A673 (cell line): Measurements from ENCODE around the gene PMAIP1. TPM values are rescaled to one million over a fixed set of nuclear protein-coding genes. Genes with fewer than 3 reads are reported as not detected.

Experiments used
- BruUV-seq: library from RNA; stranded (reverse); fragments of 400-500 nt; replicated peaks from 2 replicates; lab custom pipeline; 2021; lab: Mats Ljungman, UMichigan
- CTCF ChIA-PET: fragments of 300-600 bp; sonication (Branson Sonifier 250); formaldehyde crosslinking; loops from one replicate; lab custom pipeline; 2022; ENCODE audit warnings: antibody characterized with exemption; lab: Charles Lee
- POLR2A ChIA-PET: fragments of 300-600 bp; sonication (Branson Sonifier 250); formaldehyde crosslinking; loops from one replicate; lab custom pipeline; 2022; ENCODE audit warnings: antibody characterized with exemption; ENCODE audit not compliant: low non-redundant PET; lab: Charles Lee
- DNase-seq: peaks from one replicate; pipeline ENCODE4 v3.0.0-alpha.2; 2015; ENCODE audit warnings: low spot score
- H3K27ac ChIP-seq: fragments of 200-600 bp; sonication (generic); 2 replicates; pipeline ENCODE4 v1.5.1; 2016; ENCODE audit warnings: mixed run types, low read depth, mild to moderate bottlenecking, mixed read lengths, antibody characterized with exemption, low read length; ENCODE audit not compliant: poor library complexity, severe bottlenecking
- H3K27me3 ChIP-seq: fragments of 200-600 bp; sonication (generic); replicated peaks from 2 replicates; pipeline ENCODE4 v1.6.1; 2017; ENCODE audit warnings: mixed run types, low read depth, mild to moderate bottlenecking, mixed read lengths, antibody characterized with exemption, low read length; ENCODE audit not compliant: insufficient read depth, poor library complexity
- H3K36me3 ChIP-seq: fragments of 200-600 bp; sonication (generic); 2 replicates; pipeline ENCODE4 v1.6.1; 2016; ENCODE audit warnings: mixed run types, mild to moderate bottlenecking, mixed read lengths, antibody characterized with exemption, low read length; ENCODE audit not compliant: insufficient read depth, poor library complexity, severe bottlenecking
- H3K4me1 ChIP-seq: fragments of 200-600 bp; sonication (generic); 2 replicates; pipeline ENCODE4 v1.6.1; 2017; ENCODE audit warnings: mixed run types, mild to moderate bottlenecking, mixed read lengths, antibody characterized with exemption, low read length; ENCODE audit not compliant: insufficient read depth, poor library complexity, severe bottlenecking
- H3K4me3 ChIP-seq: fragments of 200-600 bp; sonication (generic); 2 replicates; pipeline ENCODE4 v1.5.1; 2016; ENCODE audit warnings: low read depth, mixed run types, mild to moderate bottlenecking, mixed read lengths, low read length; ENCODE audit not compliant: poor library complexity, severe bottlenecking
- H3K9me3 ChIP-seq: fragments of 200-600 bp; sonication (generic); 2 replicates; pipeline ENCODE4 v1.6.1; 2016; ENCODE audit warnings: mixed run types, low read depth, mild to moderate bottlenecking, mixed read lengths, antibody characterized with exemption, low read length; ENCODE audit not compliant: poor library complexity, severe bottlenecking
- EZH2 ChIP-seq: fragments of 200-600 bp; sonication (generic); IDR thresholded peaks from 2 replicates; pipeline ENCODE4 v1.6.1; 2017; ENCODE audit warnings: borderline replicate concordance, low read depth, mild to moderate bottlenecking, mixed read lengths, antibody characterized with exemption, low read length; ENCODE audit not compliant: poor library complexity, severe bottlenecking
- intact Hi-C: fragments of 100-400 bp; cut with micrococcal nuclease; formaldehyde crosslinking; loops from one replicate; pipeline ENCODE4 v1.10.0; 2022; ENCODE audit not compliant: unreplicated experiment
- total RNA-seq: library from RNA; stranded (reverse); gene quantifications from 2 replicates; pipeline ENCODE4 v1.2.3, GENCODE V29; 2021
- TF ChIP-seq, protein P1 (sequence below): fragments of 300-800, 200-600 bp; sonication (generic); conservative IDR thresholded peaks from 2 replicates; pipeline ENCODE4 v1.5.1; 2017; ENCODE audit warnings: low read depth, mild to moderate bottlenecking, antibody characterized with exemption, low read length, moderate library complexity, mixed read lengths

PMAIP1 gene
- total RNA-seq, 1 experiment from 2014 or later: 43.6 TPM

DNA sequence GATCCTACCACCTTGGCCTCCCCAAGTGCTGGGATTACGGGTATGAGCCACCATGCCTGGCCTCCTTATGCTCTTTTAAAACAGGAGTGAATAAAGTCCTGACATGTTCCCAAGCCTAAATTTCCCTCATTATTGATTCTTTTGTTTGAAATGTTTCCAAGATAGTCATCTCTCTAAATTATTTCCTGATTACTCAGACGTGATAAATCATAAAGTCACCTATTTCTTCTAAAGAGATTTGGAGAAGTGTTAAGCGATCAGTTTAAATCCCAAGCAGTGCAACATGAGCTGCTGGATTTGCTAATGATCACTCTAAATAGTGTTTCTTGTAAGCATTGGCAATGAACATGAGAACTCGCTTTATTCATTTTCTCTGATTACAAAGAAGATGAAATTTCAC, 51.8 kb downstream of the PMAIP1 start:
- intact Hi-C loops: no loop called here
- H3K4me3 ChIP-seq: no peak overlapping the region
- DNase-seq: no peak
- H3K4me1 ChIP-seq: peaks cover 11% of the 10 kb centered on the region
- POLR2A ChIA-PET: no interaction called here
- no peaks in the 10 kb centered on the region for H3K27me3 ChIP-seq
- CTCF ChIA-PET: no interaction called here
- H3K27ac ChIP-seq: no peak overlapping the region
- no TSS peak for BruUV-seq
- H3K9me3 ChIP-seq: no peaks in the 10 kb centered on the region
- no peak for TF ChIP-seq EZH2
- TF ChIP-seq, protein P1, sequence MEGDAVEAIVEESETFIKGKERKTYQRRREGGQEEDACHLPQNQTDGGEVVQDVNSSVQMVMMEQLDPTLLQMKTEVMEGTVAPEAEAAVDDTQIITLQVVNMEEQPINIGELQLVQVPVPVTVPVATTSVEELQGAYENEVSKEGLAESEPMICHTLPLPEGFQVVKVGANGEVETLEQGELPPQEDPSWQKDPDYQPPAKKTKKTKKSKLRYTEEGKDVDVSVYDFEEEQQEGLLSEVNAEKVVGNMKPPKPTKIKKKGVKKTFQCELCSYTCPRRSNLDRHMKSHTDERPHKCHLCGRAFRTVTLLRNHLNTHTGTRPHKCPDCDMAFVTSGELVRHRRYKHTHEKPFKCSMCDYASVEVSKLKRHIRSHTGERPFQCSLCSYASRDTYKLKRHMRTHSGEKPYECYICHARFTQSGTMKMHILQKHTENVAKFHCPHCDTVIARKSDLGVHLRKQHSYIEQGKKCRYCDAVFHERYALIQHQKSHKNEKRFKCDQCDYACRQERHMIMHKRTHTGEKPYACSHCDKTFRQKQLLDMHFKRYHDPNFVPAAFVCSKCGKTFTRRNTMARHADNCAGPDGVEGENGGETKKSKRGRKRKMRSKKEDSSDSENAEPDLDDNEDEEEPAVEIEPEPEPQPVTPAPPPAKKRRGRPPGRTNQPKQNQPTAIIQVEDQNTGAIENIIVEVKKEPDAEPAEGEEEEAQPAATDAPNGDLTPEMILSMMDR: no peak
- H3K36me3 ChIP-seq: no peaks in the 10 kb centered on the region

GRCh38 chr18:59952283-59953007, 52.6 kb downstream of the PMAIP1 start:
- TF ChIP-seq, protein P1: no peak
- TF ChIP-seq EZH2: no peak
- no TSS peak for BruUV-seq

More at GRCh38 chr18:59952283-59953007, 52.6 kb downstream of the PMAIP1 start:
- Histone ChIP-seq H3K27ac (no peak overlapping the region), H3K9me3 (no peaks in the 10 kb centered on the region), H3K36me3 (no peaks in the 10 kb centered on the region), H3K4me1 (peaks cover 11% of the 10 kb centered on the region), H3K4me3 (no peak overlapping the region), H3K27me3 (no peaks in the 10 kb centered on the region)
- intact Hi-C loops: no loop called here
- ChIA-PET CTCF (no interaction called here), POLR2A (no interaction called here)
- DNase-seq: no peak

Other genes starting within 250 kb of the PMAIP1 start
- 0.42 TPM in 1 of 2 replicates, not detected in the other for gene CCBE1, start 202.6 kb upstream of the PMAIP1 start, total RNA-seq